Esophagus squamous epithelium (tissue), 4 donors: ENCODE results near the gene EPN2.

Source experiments
- POLR2A ChIP-seq, 4 donors: fragments of 450-650 bp; IDR thresholded peaks; one replicate each; pipeline ENCODE4 v1.6.1; 2017; ENCODE audit warnings: antibody characterized with exemption in 4 of 4, mild to moderate bottlenecking in 4 of 4, moderate library complexity in 3 of 4
- TF ChIP-seq, protein P1 (sequence below), 6 experiments: fragments of 450-650 bp in 4 of 6; fragments of 200-600 bp in 2 of 6; sonication (generic) in 2 of 6; IDR thresholded peaks; one replicate each; pipeline ENCODE4 v1.5.1; 2016 to 2019; ENCODE audit warnings: antibody characterized with exemption in 6 of 6, mild to moderate bottlenecking in 4 of 6, moderate library complexity in 4 of 6

- no peak for TF ChIP-seq POLR2A (IDR thresholded peaks at IDR 0.05)
- TF ChIP-seq, protein P1, sequence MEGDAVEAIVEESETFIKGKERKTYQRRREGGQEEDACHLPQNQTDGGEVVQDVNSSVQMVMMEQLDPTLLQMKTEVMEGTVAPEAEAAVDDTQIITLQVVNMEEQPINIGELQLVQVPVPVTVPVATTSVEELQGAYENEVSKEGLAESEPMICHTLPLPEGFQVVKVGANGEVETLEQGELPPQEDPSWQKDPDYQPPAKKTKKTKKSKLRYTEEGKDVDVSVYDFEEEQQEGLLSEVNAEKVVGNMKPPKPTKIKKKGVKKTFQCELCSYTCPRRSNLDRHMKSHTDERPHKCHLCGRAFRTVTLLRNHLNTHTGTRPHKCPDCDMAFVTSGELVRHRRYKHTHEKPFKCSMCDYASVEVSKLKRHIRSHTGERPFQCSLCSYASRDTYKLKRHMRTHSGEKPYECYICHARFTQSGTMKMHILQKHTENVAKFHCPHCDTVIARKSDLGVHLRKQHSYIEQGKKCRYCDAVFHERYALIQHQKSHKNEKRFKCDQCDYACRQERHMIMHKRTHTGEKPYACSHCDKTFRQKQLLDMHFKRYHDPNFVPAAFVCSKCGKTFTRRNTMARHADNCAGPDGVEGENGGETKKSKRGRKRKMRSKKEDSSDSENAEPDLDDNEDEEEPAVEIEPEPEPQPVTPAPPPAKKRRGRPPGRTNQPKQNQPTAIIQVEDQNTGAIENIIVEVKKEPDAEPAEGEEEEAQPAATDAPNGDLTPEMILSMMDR (IDR thresholded peaks at IDR 0.05): no peak
Observed at GRCh38 chr17:19288453-19288852, 51.3 kb downstream of the EPN2 start.
